ENCODE measurements around the gene ATL1.
"Not testable (repeated sequence)": the region's sequence is repeated elsewhere in the genome, so short reads cannot be mapped to it uniquely, and the experiment has no call there.

Gene ATL1

DNA sequence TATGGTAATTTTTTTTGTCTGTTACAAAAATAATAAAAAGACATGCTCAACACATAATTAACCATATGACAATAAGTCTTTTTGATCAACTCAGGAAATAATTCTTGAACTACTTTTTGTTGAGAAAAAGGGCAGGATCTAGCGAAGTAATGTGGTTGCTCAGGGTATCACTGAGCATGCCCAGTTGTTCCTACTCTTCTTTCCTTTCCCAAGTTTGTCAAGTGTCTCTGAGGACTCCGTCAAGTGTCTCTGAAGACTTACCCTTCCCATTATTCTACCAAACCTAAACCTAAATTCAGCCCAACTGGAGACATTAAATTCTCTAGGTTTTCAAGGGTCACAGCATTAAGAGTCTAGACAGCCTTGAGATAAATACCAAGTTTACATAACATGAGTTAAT is 104.6 kb downstream of the ATL1 start:
- DNase-seq, result not testable (repeated sequence)

DNA sequence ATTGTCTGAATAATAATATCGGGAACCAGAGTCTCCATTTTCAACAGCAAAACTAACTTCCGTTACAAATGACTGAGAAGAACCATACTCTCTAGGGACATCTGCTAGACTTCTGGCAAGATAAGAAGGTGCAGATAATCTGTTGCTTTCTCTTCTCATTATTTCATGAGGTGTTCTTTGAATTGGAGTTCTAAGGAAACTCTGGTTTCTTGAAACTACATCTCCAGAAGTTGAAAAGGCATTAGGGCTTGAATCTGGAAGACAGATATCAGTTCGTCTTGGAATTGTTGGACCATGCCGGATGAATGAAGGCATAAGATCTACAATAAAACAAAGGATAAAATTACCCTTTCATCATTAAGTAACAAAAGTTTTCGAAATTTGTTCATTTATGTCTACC is 105.4 kb downstream of the ATL1 start:
- not testable (repeated sequence) for DNase-seq

DNA sequence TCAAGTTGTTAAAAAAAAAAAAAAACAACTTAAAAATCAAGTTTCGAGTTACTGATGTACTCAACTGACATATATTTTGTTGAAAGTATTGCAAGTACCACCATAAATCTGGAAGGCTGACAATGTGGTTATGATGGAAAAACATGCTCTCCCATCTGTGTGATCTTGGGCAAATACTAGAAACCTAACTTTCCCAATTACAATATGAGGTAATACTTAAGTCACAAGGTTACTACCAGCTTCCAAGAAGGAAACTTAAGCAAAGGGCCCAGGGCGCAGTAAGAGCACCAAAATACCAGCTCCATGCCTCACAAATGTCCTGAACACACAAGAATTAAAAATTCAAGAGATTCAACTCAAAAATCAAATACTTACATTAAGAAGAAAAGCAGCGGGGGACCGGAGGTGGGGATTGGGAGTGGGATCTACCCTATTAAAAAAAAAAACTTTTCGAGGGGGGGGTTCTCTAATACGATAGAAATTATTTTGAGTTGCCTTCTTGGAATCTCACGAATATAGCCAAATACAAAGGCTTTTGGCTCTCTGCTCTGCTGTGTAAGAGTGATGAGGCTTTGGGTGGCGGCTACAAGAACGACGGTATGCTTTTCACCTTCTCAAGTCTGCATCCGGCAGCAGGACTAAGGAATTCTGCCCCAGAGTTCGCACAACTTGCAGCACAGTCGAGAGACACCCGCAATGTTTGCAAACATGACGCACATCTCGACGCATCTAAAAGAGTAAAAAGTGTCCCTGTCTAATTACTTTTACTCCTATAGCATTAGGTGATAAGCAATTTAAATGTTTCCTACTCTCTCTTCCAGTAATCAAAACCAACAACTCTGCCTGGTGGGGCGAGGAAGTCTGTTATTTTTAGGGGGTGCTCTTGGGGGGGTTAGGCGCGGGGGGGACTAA is 107.1 kb downstream of the ATL1 start:
- no peak for DNase-seq

DNA sequence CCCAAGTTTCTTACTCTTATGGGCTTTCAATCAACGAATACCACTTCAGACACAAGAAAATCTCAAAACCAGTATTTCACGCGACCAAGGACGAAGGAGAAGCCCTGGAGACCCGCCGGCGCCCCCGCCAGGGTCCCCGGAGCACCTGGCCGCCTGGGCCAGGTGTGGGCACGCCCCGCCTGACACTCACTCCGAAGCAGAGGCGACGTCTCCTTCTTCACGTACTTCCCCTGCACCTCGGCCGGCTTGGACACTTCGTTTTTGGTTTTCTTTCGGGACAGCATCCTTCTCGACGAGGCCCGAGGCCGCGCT is 107.7 kb downstream of the ATL1 start:
- DNase-seq, result peak; percentile 3

DNA sequence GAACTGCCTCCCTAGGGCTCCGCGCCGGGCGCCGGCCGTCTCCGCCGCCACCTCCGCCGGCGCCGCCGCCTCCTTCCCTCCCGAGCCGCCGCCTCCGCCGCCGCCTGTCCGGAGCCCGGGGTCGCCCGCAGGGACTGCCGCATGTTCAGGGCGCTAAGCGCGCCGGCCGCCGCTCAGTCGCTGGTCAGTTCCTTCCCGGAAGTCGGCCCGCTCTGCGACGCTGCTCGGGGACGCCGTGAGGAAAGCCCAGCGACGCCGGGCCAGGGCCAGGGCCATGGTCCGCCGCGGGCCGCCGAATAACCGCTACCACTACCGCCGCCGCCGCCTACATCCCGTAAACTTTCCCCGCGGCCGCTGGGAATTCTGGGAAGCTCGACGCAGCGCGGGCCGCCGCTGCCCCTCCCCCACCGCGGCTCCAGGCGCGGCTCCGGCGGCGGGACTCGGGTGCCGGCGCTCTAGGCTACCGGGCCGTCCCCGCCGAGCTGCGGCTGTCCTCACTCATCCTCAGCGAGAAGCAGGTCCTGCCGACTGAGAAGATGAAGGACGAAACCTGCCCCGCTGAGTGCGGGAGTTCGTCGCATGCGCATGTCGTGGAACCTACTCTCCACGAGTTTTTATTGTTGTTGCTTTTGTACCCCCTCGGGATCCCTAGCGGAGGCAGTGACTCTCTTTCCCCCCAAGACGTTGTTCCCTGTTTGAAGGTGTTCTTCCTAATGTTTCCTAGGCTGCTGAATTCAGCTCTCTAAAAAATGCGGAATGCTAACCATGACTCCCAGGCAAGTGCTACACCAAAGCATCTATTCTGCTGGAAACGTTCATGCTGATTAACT is 108.3 kb downstream of the ATL1 start, which contains the start of gene SAV1:
SAV1 (minus strand) TSS at position 311 of the 830 bp plus-strand sequence. CDS start 339 bp downstream, outside the sequence.
- peak; percentile 62 for DNase-seq

DNA sequence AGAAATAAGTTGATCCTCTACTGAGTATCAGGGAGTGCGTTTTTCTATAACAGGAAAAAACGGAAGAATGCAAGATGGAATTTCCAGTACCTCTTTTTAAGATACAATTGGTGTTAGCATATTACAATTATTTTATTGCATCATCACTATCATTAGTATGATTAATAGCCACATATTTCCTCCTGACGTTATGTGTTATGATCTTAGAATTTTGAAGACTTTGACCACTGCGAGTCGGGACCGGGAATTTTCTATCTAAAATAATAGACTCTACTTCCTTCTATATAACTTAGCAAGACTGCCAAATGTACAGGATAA is 108.8 kb downstream of the ATL1 start:
- no peak for DNase-seq

DNA sequence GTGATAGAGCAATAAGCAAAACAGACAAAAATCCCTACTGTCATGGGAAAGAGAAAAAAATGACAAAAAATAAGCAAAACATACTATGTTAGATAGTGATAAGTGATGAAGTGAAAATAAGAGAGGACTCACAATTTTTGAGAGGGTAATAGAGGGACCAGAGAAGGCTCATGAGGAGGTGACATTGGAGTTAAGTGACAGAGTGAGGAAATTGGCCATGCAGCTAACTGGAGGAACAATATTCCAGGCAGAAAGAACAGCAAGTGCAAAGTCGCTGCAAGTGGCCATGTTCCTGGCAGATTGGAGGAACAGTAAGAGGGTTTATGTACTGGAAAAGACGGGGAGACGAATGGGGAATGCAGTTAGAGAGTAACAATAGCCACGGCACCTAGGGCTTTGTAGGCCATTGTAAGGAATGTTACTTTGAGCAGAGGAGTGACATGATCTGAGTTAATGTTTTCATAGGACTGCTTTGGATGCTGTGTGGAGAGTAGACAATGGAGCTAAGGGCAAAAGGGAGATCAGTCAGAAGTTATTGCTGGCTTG is 109.6 kb downstream of the ATL1 start:
- DNase-seq, result no peak

DNA sequence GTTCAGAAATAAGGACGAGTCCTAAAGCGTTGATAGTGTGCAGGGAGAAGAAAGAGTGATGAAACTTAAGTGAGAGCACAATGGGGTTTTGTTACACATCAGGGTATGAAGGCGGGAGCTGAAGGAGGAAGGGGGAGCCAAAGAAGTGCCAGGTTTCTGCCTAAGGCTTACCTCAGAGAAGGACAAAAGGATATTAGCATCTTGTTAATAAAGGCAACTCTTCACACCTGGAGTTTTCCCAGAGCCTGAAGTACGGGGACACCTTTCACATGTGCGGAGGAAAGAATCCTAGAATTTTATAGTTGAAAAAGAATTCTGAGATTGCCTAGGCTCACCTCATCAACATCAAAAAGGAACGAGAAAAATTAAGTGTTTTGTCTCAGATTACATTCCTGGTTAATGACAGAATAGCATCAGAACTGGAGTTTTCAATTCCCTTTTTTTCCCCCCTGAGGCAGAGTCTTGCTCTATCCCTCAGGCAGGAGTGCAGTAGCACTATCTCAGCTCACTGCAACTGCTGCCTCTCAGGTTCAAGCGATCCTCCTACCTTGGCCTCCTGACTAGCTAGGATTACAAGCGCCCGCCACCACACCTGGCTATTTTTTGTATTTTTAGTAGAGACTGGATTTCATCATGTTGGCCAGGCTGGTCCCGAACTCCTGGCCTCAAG is 110.4 kb downstream of the ATL1 start:
- no peak for DNase-seq

DNA sequence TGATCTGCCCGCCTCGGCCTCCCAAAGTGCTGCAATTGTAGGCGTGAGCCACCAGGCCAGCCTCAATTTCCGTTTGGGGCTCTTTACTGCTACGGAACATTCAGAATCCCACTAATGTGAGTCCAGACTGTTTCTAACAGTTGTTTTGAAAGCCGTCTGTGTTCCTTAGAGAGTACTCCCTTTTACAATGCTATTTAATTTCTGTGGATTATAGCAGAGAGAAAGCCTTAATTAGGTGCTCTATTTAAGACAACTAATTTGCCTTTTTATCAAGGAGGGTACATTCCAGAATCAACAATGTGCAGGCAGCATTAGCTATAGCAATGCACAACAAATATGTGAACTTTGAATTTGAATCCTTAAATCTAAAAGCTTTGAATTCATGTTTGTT is 110.9 kb downstream of the ATL1 start:
- peak; percentile 5 for DNase-seq

DNA sequence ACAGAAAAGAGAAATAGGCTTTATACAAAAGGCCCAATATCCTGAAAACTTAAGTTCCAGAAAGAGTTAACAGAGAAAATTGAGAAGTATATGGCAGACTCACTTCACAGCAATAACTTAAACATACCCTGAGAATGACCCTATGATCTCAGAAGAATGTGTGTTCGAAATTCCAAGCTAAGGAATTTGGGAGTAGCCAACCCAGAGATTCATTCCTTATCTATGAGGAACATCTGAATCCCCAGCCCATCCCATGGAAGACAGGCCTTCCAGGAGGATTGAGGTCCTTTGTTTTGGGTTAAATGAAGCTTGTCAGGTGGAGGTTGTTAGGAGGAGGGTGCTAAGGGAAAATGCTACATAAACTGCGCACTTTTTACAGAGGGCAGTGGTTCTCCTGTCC is 115.7 kb downstream of the ATL1 start:
- no peak for DNase-seq

DNA sequence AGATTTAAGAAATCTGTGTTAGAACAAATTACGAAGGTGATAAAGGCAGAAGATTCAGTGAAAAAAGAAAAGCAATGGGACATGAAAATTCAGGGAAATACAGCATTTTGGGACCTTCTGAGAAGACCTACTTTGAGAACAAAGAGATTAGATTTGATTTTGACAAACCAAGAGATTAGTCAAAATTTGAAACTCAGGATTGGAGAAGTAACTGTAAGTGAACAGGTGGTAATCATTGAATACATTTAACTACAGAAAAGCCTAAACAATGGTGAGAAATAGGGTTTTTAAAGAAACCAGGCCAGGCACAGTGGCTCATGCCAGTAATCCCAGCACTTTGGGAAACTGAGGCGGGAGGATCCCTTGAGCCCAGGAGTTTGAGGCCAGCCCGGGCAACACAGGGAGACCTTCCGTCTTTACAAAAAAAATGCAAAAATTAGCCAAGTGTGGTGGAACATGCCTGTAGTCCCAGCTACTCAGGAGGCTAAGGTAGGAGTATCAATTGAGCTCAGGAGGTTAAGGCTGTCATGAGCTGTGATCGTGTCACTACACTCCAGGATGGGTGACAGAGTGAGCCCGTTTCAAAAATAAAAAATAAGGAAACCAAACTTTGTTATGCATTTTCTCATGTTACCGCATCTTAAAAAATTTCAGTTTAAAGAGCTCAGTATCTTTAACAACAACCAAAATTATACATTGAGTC is 117.0 kb downstream of the ATL1 start:
- no peak for DNase-seq

DNA sequence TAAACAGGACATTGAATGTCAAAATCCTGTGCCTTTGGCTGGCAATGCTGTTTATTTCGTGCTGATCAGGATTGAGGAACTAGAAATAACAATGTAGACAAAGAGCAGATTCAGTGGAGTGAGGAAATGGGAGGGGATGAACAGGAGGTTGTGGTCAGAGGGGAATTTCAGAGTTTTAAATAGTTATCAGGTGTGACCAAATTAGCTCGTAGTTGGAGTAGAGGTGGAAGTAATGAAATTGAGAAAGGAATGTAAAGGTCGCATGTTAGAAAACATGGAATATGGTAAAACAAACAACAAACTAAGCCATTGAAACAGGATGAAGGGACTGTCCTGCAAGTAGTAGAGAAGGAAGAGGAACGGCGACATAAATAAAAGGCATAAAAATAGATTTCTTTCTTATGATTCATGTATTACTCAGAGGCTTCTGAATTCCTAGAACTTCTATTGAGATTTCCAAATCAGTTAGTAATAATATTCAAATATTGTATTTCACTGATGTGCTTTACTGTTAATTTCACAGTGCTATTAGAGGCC is 117.7 kb downstream of the ATL1 start:
- DNase-seq, result no peak

DNA sequence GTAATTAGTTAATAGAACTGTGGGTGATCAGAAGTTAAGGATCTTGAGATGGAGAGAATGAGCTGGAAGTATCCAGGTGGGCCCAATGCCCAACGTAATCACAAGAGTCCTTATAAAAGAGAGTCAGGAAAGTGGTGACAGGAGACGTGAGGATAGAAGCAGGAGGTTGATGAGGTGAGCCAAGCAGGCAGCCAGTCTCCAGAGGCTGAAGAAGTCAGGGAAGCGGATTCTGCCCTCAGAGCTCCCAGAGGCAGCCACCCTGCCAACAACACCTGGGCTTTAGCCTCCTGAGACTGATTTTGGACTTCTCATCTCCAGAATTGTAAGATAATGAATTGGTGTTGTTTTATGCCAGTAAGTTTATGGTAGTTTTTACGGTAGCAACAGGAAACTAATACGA is 118.2 kb downstream of the ATL1 start:
- DNase-seq, result no peak

DNA sequence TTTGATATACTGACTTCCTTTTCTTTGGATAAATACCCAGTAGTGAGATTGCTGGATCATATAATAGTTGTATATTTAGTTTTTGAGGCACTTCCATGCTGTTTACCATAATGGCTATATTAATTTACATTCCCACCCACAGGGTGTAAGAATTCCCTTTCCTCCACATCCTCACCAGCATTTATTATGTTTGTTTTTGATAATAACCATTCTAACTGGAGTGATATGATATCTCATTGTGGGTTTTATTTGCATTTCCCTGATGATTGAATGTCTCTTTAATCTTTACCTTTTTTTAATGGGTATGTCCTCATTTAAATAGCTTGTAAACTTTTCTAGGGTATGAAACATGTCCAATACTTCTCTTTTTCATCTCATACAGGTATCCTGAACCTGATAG is 119.7 kb downstream of the ATL1 start:
- no peak for DNase-seq
